HL-60 (cell line): ENCODE measurements around the gene SPAAR.

Experiments
- DNase-seq, 2 experiments: peaks; one replicate each; pipeline ENCODE4 v3.0.0-alpha.2; 2010 to 2020; ENCODE audit warnings: low read depth in 1 of 2, low spot score in 1 of 2
- H3K27ac ChIP-seq: fragments of 250-450 bp; sonication (Bioruptor Pico); replicated peaks from 2 replicates; pipeline ENCODE4 v1.5.1; 2020; ENCODE audit warnings: mild to moderate bottlenecking, moderate library complexity
- H3K27me3 ChIP-seq: fragments of 250-450 bp; sonication (Bioruptor Pico); 2 replicates; pipeline ENCODE4 v1.5.1; 2021; ENCODE audit warnings: mild to moderate bottlenecking, moderate library complexity; ENCODE audit not compliant: insufficient read depth, poor library complexity, severe bottlenecking
- H3K4me3 ChIP-seq: replicated peaks from 2 replicates; pipeline ENCODE4 v1.5.1; 2011; ENCODE audit warnings: mild to moderate bottlenecking, control low read depth, low read length; ENCODE audit not compliant: insufficient read depth
- CTCF ChIP-seq: IDR thresholded peaks from one replicate; pipeline ENCODE4 v1.5.1; 2011; ENCODE audit warnings: low read length, control low read depth, inconsistent platforms; ENCODE audit not compliant: insufficient read depth
- GABPA ChIP-seq: IDR thresholded peaks from 2 replicates; pipeline ENCODE4 v1.6.1; 2012; ENCODE audit warnings: low read depth
- POLR2AphosphoS5 ChIP-seq: IDR thresholded peaks from 2 replicates; pipeline ENCODE4 v1.6.1; 2012; ENCODE audit warnings: low read depth
- SPI1 ChIP-seq: IDR thresholded peaks from 2 replicates; pipeline ENCODE4 v1.6.1; 2012; ENCODE audit warnings: low read depth, mild to moderate bottlenecking, borderline replicate concordance
- TF ChIP-seq, protein P1 (sequence below): IDR thresholded peaks from 2 replicates; pipeline ENCODE4 v1.6.1; 2012; ENCODE audit warnings: low read depth; ENCODE audit not compliant: insufficient replicate concordance

Gene SPAAR

GRCh38 chr9:35935261-35935660 is 26.0 kb downstream of the SPAAR start:
- H3K27me3 ChIP-seq = no peaks in the 10 kb centered on the region
- H3K27ac ChIP-seq = no peak overlapping the region
- no peak overlapping the region for H3K4me3 ChIP-seq
- no peak for DNase-seq
- TF ChIP-seq POLR2AphosphoS5 = no peak
- no peak for TF ChIP-seq CTCF
- TF ChIP-seq GABPA = no peak
- TF ChIP-seq, protein P1, sequence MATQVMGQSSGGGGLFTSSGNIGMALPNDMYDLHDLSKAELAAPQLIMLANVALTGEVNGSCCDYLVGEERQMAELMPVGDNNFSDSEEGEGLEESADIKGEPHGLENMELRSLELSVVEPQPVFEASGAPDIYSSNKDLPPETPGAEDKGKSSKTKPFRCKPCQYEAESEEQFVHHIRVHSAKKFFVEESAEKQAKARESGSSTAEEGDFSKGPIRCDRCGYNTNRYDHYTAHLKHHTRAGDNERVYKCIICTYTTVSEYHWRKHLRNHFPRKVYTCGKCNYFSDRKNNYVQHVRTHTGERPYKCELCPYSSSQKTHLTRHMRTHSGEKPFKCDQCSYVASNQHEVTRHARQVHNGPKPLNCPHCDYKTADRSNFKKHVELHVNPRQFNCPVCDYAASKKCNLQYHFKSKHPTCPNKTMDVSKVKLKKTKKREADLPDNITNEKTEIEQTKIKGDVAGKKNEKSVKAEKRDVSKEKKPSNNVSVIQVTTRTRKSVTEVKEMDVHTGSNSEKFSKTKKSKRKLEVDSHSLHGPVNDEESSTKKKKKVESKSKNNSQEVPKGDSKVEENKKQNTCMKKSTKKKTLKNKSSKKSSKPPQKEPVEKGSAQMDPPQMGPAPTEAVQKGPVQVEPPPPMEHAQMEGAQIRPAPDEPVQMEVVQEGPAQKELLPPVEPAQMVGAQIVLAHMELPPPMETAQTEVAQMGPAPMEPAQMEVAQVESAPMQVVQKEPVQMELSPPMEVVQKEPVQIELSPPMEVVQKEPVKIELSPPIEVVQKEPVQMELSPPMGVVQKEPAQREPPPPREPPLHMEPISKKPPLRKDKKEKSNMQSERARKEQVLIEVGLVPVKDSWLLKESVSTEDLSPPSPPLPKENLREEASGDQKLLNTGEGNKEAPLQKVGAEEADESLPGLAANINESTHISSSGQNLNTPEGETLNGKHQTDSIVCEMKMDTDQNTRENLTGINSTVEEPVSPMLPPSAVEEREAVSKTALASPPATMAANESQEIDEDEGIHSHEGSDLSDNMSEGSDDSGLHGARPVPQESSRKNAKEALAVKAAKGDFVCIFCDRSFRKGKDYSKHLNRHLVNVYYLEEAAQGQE = no peak
- TF ChIP-seq SPI1 = no peak

GRCh38 chr9:35935755-35936509 is 26.6 kb downstream of the SPAAR start:
- DNase-seq = no peak
- TF ChIP-seq SPI1 (no peak), CTCF (no peak), POLR2AphosphoS5 (no peak), GABPA (no peak)
- TF ChIP-seq, protein P1 = no peak
- Histone ChIP-seq H3K4me3 (no peak overlapping the region), H3K27ac (no peak overlapping the region), H3K27me3 (no peaks in the 10 kb centered on the region)

- Histone ChIP-seq H3K27ac (no peak overlapping the region), H3K4me3 (no peak overlapping the region), H3K27me3 (no peaks in the 10 kb centered on the region)
- no peak for DNase-seq
- peak; percentile 48 for TF ChIP-seq SPI1
- no peak for TF ChIP-seq POLR2AphosphoS5
- no peak for TF ChIP-seq GABPA
- TF ChIP-seq CTCF = no peak
- TF ChIP-seq, protein P1 = no peak
Observed at GRCh38 chr9:35937227-35937626, 27.9 kb downstream of the SPAAR start.
